ENCODE data around the gene OXCT1.
"Not testable (repeated sequence)": the region's sequence is repeated elsewhere in the genome, so short reads cannot be mapped to it uniquely, and the experiment has no call there.

OXCT1 gene

GRCh38 chr5:41869151-41869723 lies 988 bp downstream of the OXCT1 start:
- no peaks in the 10 kb centered on the region for H3K36me3 ChIP-seq (ENCODE audit: control insufficient read depth, insufficient read depth, low read length, severe bottlenecking)
- peak overlapping the region; percentile 89 for H3K9ac ChIP-seq (ENCODE audit: low read length)
- no peaks in the 10 kb centered on the region for H3K27me3 ChIP-seq (replicated peaks; ENCODE audit: control insufficient read depth, insufficient read depth, low read length)
- H3K4me1 ChIP-seq (ENCODE audit: control insufficient read depth, insufficient read depth, low read length), result peaks cover 17% of the 10 kb centered on the region
- peak; percentile 55 for DNase-seq (ENCODE audit: low read depth)
- no peaks in the 10 kb centered on the region for H3K9me3 ChIP-seq (ENCODE audit: control insufficient read depth, low read length)
- peak overlapping the region; percentile 96 for H3K4me3 ChIP-seq (ENCODE audit: low read length)

DNA sequence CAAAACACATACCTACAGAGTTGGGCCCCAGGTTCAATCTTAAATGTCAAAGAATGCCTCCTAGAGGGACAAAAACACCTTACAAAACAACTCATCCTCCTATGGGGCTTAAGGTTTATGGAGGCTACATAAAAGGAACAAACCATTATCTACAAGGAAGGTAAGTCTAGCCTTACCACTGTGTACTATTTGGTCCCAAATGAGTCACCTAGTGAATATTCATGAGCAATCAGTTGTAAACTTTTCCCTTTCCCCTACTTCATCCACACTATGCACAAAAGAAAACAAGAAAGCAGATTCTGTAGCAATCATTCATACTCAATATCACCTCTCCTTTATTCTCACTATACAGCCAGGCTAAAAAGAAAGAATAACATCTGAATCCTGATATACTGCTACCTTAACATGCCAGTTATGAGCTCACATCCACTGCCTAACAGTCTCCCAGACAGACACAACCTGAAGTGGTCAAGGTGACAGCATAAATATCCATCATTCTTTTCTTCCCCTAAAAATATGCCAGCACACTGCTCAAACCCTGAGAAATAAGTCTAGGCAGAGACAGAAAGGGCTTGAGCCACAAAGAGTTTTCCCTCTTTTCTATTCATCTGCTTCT lies 6.2 kb downstream of the OXCT1 start:
- Histone ChIP-seq H3K9me3 (ENCODE audit: control insufficient read depth, low read length) (no peaks in the 10 kb centered on the region), H3K4me1 (ENCODE audit: control insufficient read depth, insufficient read depth, low read length) (peaks cover 11% of the 10 kb centered on the region), H3K36me3 (ENCODE audit: control insufficient read depth, insufficient read depth, low read length, severe bottlenecking) (peaks cover 12% of the 10 kb centered on the region), H3K4me3 (ENCODE audit: low read length) (no peak overlapping the region), H3K27me3 (replicated peaks; ENCODE audit: control insufficient read depth, insufficient read depth, low read length) (no peaks in the 10 kb centered on the region), H3K9ac (ENCODE audit: low read length) (no peak overlapping the region)
- DNase-seq (ENCODE audit: low read depth), result peak; percentile 24

DNA sequence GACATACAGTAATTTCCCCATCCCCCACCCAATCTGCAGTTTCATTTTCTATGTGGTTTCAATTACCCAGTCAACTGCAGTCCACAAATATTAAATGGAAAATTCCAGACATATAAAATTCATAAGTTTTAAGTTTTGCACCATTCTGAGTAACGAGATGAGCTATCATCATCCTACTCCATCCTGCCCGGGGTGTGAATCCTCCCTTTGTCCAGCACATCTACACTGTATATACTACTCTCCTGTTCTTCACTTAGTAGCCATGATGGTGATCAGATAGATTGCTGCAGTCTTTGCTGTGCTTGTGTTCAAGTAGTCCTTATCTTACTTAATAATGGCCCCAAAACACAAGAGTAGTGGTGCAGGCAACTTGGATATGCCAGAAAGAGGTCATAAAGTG lies 11.3 kb downstream of the OXCT1 start:
- H3K9ac ChIP-seq (ENCODE audit: low read length), result no peak overlapping the region
- no peaks in the 10 kb centered on the region for H3K9me3 ChIP-seq (ENCODE audit: control insufficient read depth, low read length)
- no peak overlapping the region for H3K4me3 ChIP-seq (ENCODE audit: low read length)
- DNase-seq (ENCODE audit: low read depth), result no peak
- peaks cover 7% of the 10 kb centered on the region for H3K4me1 ChIP-seq (ENCODE audit: control insufficient read depth, insufficient read depth, low read length)
- H3K36me3 ChIP-seq (ENCODE audit: control insufficient read depth, insufficient read depth, low read length, severe bottlenecking), result peaks cover 23% of the 10 kb centered on the region
- H3K27me3 ChIP-seq (replicated peaks; ENCODE audit: control insufficient read depth, insufficient read depth, low read length), result no peaks in the 10 kb centered on the region

GRCh38 chr5:41857989-41858388 lies 12.2 kb downstream of the OXCT1 start:
- Histone ChIP-seq H3K4me3 (ENCODE audit: low read length) (no peak overlapping the region), H3K36me3 (ENCODE audit: control insufficient read depth, insufficient read depth, low read length, severe bottlenecking) (peaks cover 25% of the 10 kb centered on the region), H3K4me1 (ENCODE audit: control insufficient read depth, insufficient read depth, low read length) (peaks cover 3% of the 10 kb centered on the region), H3K9me3 (ENCODE audit: control insufficient read depth, low read length) (no peaks in the 10 kb centered on the region), H3K27me3 (replicated peaks; ENCODE audit: control insufficient read depth, insufficient read depth, low read length) (no peaks in the 10 kb centered on the region), H3K9ac (ENCODE audit: low read length) (no peak overlapping the region)
- DNase-seq (ENCODE audit: low read depth), result no peak

DNA sequence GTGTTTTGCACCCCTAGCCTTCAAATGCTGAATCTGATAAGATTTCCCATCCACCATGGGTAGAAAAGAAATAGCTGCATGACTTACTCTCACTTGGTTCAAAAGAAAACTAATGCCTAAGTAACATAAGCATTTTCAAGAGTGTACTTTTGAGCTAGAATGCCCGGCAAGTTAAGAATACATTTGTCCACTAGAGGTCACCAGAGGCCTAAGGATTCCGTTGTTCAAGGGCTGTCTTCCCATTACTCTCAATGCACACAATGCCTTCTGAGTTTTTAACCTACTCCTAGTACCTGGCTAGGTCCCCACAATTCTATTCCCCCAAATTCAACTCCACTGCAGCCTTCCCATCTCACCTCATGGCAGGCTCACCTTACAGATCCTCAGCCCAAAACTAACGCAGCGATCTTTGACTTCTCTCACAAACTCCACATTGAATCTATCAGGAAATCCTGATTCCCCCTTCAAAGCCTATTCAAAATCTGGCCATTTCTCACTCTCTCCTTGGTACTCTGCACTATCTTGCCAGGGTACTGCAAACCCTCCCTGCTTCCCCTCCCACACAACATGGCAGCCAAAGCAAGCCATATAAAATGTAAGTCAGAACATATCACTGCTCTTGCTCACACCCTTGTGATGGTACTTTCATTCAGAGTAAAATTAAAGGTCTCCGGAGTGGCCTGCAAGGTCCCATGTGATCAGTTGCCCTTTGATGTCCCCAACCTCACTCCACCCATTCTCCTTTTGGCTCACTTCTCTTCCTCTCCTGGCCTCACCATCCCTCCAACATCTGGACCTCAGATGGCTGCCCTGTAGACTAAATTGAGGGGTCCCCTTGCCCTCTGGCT lies 13.4 kb downstream of the OXCT1 start:
- H3K4me1 ChIP-seq (ENCODE audit: control insufficient read depth, insufficient read depth, low read length), result peaks cover 3% of the 10 kb centered on the region
- H3K4me3 ChIP-seq (ENCODE audit: low read length), result no peak overlapping the region
- no peaks in the 10 kb centered on the region for H3K9me3 ChIP-seq (ENCODE audit: control insufficient read depth, low read length)
- peaks cover 37% of the 10 kb centered on the region for H3K36me3 ChIP-seq (ENCODE audit: control insufficient read depth, insufficient read depth, low read length, severe bottlenecking)
- DNase-seq (ENCODE audit: low read depth), result peak; percentile 92
- H3K27me3 ChIP-seq (replicated peaks; ENCODE audit: control insufficient read depth, insufficient read depth, low read length), result no peaks in the 10 kb centered on the region
- H3K9ac ChIP-seq (ENCODE audit: low read length), result no peak overlapping the region

DNA sequence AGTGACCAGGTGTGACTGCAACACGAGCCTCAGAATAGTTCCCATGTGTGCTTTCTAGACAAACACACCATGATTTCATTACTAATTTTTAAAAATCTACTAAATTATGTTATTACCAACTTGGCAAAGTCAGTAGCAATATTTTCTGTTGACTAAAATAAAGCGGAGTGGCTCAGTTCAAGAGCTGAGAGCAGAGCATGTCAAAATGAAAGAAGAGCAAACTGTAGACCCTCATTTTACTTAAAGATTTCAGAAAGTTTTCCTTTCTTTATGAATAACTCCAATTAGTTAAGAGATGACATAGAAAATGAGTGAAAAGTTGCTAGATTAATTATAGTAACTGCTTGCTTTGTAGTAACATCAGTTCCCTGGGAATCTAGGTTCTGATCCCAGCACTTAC lies 17.9 kb downstream of the OXCT1 start:
- Histone ChIP-seq H3K4me1 (ENCODE audit: control insufficient read depth, insufficient read depth, low read length) (peaks cover 3% of the 10 kb centered on the region), H3K9ac (ENCODE audit: low read length) (no peak overlapping the region), H3K9me3 (ENCODE audit: control insufficient read depth, low read length) (no peaks in the 10 kb centered on the region), H3K4me3 (ENCODE audit: low read length) (no peak overlapping the region), H3K36me3 (ENCODE audit: control insufficient read depth, insufficient read depth, low read length, severe bottlenecking) (peaks cover 44% of the 10 kb centered on the region), H3K27me3 (replicated peaks; ENCODE audit: control insufficient read depth, insufficient read depth, low read length) (no peaks in the 10 kb centered on the region)
- no peak for DNase-seq (ENCODE audit: low read depth)

- Histone ChIP-seq H3K9ac (ENCODE audit: low read length) (no peak overlapping the region), H3K9me3 (ENCODE audit: control insufficient read depth, low read length) (no peaks in the 10 kb centered on the region), H3K27me3 (replicated peaks; ENCODE audit: control insufficient read depth, insufficient read depth, low read length) (no peaks in the 10 kb centered on the region), H3K4me3 (ENCODE audit: low read length) (no peak overlapping the region), H3K36me3 (ENCODE audit: control insufficient read depth, insufficient read depth, low read length, severe bottlenecking) (peaks cover 44% of the 10 kb centered on the region), H3K4me1 (ENCODE audit: control insufficient read depth, insufficient read depth, low read length) (no peaks in the 10 kb centered on the region)
- DNase-seq (ENCODE audit: low read depth), result no peak
Observed at GRCh38 chr5:41851116-41851515, 19.1 kb downstream of the OXCT1 start.

DNA sequence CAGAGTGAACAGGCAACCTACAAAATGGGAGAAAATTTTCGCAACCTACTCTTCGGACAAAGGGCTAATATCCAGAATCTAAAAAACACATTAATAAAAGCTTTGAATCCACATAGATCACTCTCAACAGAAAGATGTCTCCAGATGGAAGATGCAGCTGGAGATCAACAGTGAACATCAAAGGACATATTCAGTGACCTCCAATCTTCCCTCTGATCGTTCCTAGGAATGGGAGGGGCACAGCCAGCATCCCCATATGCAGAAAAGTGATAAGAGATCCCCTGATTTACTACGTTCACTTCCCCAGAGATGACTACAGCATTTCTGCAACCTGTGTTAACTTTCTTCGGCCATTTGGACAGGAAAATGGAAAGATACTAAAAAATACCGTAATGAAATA lies 21.2 kb downstream of the OXCT1 start:
- Histone ChIP-seq H3K9me3 (ENCODE audit: control insufficient read depth, low read length) (no peaks in the 10 kb centered on the region), H3K36me3 (ENCODE audit: control insufficient read depth, insufficient read depth, low read length, severe bottlenecking) (peaks cover 33% of the 10 kb centered on the region), H3K4me3 (ENCODE audit: low read length) (no peak overlapping the region), H3K4me1 (ENCODE audit: control insufficient read depth, insufficient read depth, low read length) (no peaks in the 10 kb centered on the region), H3K27me3 (replicated peaks; ENCODE audit: control insufficient read depth, insufficient read depth, low read length) (no peaks in the 10 kb centered on the region), H3K9ac (ENCODE audit: low read length) (no peak overlapping the region)
- no peak for DNase-seq (ENCODE audit: low read depth)

DNA sequence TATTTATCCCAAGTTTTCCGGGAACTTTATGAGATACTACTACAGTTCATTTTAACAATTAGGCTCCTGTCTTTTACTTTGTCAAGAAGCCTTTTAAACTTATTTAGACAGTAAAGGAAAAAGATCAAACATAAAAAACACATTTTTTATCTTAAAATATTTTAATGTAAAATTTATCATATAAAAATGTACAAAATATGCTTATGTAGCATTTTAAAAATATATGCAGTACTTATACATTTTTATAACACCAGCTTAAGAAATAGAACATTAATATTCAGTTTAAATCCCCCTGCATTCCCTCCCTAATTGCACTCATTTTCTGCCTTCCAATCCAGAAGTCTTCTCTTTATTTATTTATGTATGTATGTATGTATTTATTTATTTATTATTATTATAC lies 24.5 kb downstream of the OXCT1 start:
- not testable (repeated sequence) for H3K9ac ChIP-seq (ENCODE audit: low read length); H3K4me3 ChIP-seq (ENCODE audit: low read length); H3K9me3 ChIP-seq (ENCODE audit: control insufficient read depth, low read length); H3K27me3 ChIP-seq (replicated peaks; ENCODE audit: control insufficient read depth, insufficient read depth, low read length); DNase-seq (ENCODE audit: low read depth); H3K4me1 ChIP-seq (ENCODE audit: control insufficient read depth, insufficient read depth, low read length)
- H3K36me3 ChIP-seq (ENCODE audit: control insufficient read depth, insufficient read depth, low read length, severe bottlenecking), result peaks cover 15% of the 10 kb centered on the region

DNA sequence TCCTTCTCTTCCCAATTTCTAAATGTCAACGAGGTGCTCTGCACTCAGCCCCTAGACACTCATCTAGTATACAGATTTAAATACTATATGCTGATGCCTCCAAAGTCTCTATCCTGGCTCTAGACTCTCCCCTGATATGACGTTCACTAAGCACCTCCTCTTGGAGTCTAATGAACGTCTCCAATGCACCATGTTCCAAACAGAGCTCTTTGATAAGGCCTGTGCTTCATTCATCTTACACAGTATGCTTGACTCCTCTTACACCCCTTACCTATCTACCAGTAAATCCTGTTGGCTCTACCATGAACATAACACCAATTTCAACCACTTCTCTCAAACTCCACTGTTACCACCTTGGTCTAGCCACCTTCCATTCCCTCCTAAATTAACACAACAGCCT lies 25.7 kb downstream of the OXCT1 start:
- Histone ChIP-seq H3K9me3 (ENCODE audit: control insufficient read depth, low read length) (no peaks in the 10 kb centered on the region), H3K4me3 (ENCODE audit: low read length) (no peak overlapping the region), H3K36me3 (ENCODE audit: control insufficient read depth, insufficient read depth, low read length, severe bottlenecking) (peaks cover 7% of the 10 kb centered on the region), H3K27me3 (replicated peaks; ENCODE audit: control insufficient read depth, insufficient read depth, low read length) (no peaks in the 10 kb centered on the region), H3K4me1 (ENCODE audit: control insufficient read depth, insufficient read depth, low read length) (no peaks in the 10 kb centered on the region), H3K9ac (ENCODE audit: low read length) (no peak overlapping the region)
- DNase-seq (ENCODE audit: low read depth), result no peak

GRCh38 chr5:41843456-41844370 lies 26.5 kb downstream of the OXCT1 start:
- no peak overlapping the region for H3K9ac ChIP-seq (ENCODE audit: low read length)
- DNase-seq (ENCODE audit: low read depth), result peak; percentile 93
- no peaks in the 10 kb centered on the region for H3K9me3 ChIP-seq (ENCODE audit: control insufficient read depth, low read length)
- H3K27me3 ChIP-seq (replicated peaks; ENCODE audit: control insufficient read depth, insufficient read depth, low read length), result no peaks in the 10 kb centered on the region
- H3K36me3 ChIP-seq (ENCODE audit: control insufficient read depth, insufficient read depth, low read length, severe bottlenecking), result no peaks in the 10 kb centered on the region
- no peak overlapping the region for H3K4me3 ChIP-seq (ENCODE audit: low read length)
- no peaks in the 10 kb centered on the region for H3K4me1 ChIP-seq (ENCODE audit: control insufficient read depth, insufficient read depth, low read length)

Data from adipocyte (in vitro differentiated cells).